Neural cell (in vitro differentiated cells): ENCODE measurements around the gene THEM4.

Experiments used
- EZH2 ChIP-seq: fragments of 200-600, 300-800 bp; shearing (Covaris generic), sonication (generic); IDR thresholded peaks from 2 replicates; pipeline ENCODE4 v1.6.1; 2014; ENCODE audit warnings: antibody characterized with exemption, low read length, borderline replicate concordance, mild to moderate bottlenecking; ENCODE audit not compliant: insufficient read depth, poor library complexity, severe bottlenecking
- SMC3 ChIP-seq: fragments of 450-650 bp; conservative IDR thresholded peaks from 2 replicates; pipeline ENCODE4 v1.6.1; 2014; ENCODE audit warnings: antibody characterized with exemption, mild to moderate bottlenecking, moderate library complexity; ENCODE audit not compliant: poor library complexity
- TF ChIP-seq, protein P1 (sequence below): fragments of 450-650 bp; IDR thresholded peaks from 2 replicates; pipeline ENCODE4 v1.5.1; 2014; ENCODE audit warnings: antibody characterized with exemption, mild to moderate bottlenecking, moderate library complexity; ENCODE audit not compliant: poor library complexity, severe bottlenecking

DNA sequence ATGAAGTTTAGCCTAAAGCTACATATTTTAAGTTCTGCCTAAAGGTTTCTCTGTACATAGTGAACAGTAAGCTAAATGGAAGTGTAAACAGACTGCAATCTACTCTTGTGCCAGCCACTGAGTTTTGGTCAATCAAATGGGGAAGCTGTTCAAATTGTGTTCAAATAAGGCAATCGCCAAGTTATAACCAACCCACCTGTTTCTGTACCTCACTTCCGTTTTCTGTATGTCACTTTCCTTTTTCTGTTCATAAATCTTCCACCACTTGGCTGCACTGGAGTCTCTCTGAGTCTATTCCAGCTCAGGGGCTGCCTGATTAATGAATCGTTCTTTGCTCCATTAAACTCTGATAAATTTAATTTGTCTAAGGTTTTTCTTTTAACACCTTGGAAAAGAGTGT lies 10.8 kb upstream of the THEM4 start:
- TF ChIP-seq SMC3 (no peak), EZH2 (no peak)
- TF ChIP-seq, protein P1, sequence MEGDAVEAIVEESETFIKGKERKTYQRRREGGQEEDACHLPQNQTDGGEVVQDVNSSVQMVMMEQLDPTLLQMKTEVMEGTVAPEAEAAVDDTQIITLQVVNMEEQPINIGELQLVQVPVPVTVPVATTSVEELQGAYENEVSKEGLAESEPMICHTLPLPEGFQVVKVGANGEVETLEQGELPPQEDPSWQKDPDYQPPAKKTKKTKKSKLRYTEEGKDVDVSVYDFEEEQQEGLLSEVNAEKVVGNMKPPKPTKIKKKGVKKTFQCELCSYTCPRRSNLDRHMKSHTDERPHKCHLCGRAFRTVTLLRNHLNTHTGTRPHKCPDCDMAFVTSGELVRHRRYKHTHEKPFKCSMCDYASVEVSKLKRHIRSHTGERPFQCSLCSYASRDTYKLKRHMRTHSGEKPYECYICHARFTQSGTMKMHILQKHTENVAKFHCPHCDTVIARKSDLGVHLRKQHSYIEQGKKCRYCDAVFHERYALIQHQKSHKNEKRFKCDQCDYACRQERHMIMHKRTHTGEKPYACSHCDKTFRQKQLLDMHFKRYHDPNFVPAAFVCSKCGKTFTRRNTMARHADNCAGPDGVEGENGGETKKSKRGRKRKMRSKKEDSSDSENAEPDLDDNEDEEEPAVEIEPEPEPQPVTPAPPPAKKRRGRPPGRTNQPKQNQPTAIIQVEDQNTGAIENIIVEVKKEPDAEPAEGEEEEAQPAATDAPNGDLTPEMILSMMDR = no peak
